Osteocyte (in vitro differentiated cells): Measurements from ENCODE around the gene RAD52. TPM values are rescaled to one million over a fixed set of nuclear protein-coding genes. Genes with fewer than 3 reads are reported as not detected.

Experiments used
- DNase-seq: peaks from one replicate; pipeline ENCODE4 v3.0.0; 2021; ENCODE audit warnings: mixed read lengths; ENCODE audit not compliant: unreplicated experiment; ENCODE audit errors: extremely low spot score
- H3K27ac Mint-ChIP-seq: one replicate; pipeline ENCODE4 v1.8.0; 2021; ENCODE audit warnings: mild to moderate bottlenecking, mixed read lengths; ENCODE audit not compliant: unreplicated experiment
- H3K27me3 Mint-ChIP-seq: one replicate; pipeline ENCODE4 v1.8.0; 2021; ENCODE audit warnings: mixed read lengths; ENCODE audit not compliant: unreplicated experiment
- H3K36me3 Mint-ChIP-seq: one replicate; pipeline ENCODE4 v1.8.0; 2021; ENCODE audit warnings: mixed read lengths; ENCODE audit not compliant: unreplicated experiment
- H3K4me1 Mint-ChIP-seq: one replicate; pipeline ENCODE4 v1.8.0; 2021; ENCODE audit warnings: mixed read lengths; ENCODE audit not compliant: unreplicated experiment
- H3K4me3 Mint-ChIP-seq: one replicate; pipeline ENCODE4 v1.8.0; 2021; ENCODE audit warnings: mild to moderate bottlenecking, moderate library complexity, mixed read lengths; ENCODE audit not compliant: unreplicated experiment
- H3K9me3 Mint-ChIP-seq: one replicate; pipeline ENCODE4 v1.8.0; 2021; ENCODE audit warnings: mixed read lengths; ENCODE audit not compliant: unreplicated experiment
- total RNA-seq: library from RNA; stranded (reverse); gene quantifications from 2 replicates; pipeline ENCODE4 v1.2.1, GENCODE V29; 2021
- TF ChIP-seq, protein P1 (sequence below): fragments of 200-600 bp; sonication (generic); IDR thresholded peaks from 2 replicates; pipeline ENCODE4 v1.5.0; 2021; ENCODE audit warnings: antibody characterized with exemption, mild to moderate bottlenecking, moderate library complexity

Gene RAD52
- total RNA-seq, 1 donor from 2014 or later = 17.8 TPM

DNA sequence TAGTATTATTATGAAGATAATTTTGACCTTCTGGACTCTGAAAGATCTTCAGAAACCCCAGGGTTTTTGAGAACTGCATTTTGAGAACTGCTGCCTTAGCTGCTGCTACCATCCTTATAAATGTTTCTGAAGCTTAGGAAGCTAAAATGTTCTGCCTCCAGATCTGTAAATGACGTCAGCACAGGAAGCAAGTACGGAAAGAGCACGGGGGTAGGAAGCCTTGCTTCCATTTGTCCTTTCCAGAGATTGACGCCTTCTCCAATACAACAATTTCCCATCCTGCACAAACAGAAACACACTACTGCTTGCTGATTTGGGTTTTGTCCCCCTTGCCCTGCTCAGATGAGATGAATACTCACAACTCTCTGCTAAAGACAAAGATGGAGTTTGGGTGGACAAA is 17.9 kb downstream of the RAD52 start:
- H3K4me1 Mint-ChIP-seq = no peaks in the 10 kb centered on the region
- no peak overlapping the region for H3K27ac Mint-ChIP-seq
- peaks cover 29% of the 10 kb centered on the region for H3K36me3 Mint-ChIP-seq
- H3K27me3 Mint-ChIP-seq = no peaks in the 10 kb centered on the region
- DNase-seq = no peak
- H3K4me3 Mint-ChIP-seq = no peak overlapping the region
- TF ChIP-seq, protein P1, sequence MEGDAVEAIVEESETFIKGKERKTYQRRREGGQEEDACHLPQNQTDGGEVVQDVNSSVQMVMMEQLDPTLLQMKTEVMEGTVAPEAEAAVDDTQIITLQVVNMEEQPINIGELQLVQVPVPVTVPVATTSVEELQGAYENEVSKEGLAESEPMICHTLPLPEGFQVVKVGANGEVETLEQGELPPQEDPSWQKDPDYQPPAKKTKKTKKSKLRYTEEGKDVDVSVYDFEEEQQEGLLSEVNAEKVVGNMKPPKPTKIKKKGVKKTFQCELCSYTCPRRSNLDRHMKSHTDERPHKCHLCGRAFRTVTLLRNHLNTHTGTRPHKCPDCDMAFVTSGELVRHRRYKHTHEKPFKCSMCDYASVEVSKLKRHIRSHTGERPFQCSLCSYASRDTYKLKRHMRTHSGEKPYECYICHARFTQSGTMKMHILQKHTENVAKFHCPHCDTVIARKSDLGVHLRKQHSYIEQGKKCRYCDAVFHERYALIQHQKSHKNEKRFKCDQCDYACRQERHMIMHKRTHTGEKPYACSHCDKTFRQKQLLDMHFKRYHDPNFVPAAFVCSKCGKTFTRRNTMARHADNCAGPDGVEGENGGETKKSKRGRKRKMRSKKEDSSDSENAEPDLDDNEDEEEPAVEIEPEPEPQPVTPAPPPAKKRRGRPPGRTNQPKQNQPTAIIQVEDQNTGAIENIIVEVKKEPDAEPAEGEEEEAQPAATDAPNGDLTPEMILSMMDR = no peak
- H3K9me3 Mint-ChIP-seq = no peaks in the 10 kb centered on the region

DNA sequence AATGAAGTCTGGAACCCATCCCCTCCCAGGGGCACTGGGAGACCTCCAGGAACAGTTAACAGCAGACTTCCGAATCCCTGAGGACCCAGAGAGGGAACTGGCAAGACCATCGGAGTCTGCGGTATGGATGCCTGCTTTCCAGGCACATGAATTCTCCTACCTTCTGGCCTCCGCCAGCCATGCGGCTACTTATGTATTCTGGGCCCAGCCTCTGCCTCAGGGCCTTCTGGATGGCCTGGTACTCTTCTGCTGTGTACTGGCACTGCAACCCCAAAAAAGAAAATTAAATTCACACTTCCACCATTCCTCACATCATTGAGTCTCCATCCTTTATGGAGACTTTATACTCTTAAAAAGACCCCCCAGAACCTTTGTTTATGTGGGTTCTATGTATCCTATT is 18.4 kb downstream of the RAD52 start:
- H3K36me3 Mint-ChIP-seq = peaks cover 31% of the 10 kb centered on the region
- H3K27me3 Mint-ChIP-seq = no peaks in the 10 kb centered on the region
- no peak for DNase-seq
- no peaks in the 10 kb centered on the region for H3K4me1 Mint-ChIP-seq
- TF ChIP-seq, protein P1 = no peak
- H3K4me3 Mint-ChIP-seq = no peak overlapping the region
- no peak overlapping the region for H3K27ac Mint-ChIP-seq
- no peaks in the 10 kb centered on the region for H3K9me3 Mint-ChIP-seq

DNA sequence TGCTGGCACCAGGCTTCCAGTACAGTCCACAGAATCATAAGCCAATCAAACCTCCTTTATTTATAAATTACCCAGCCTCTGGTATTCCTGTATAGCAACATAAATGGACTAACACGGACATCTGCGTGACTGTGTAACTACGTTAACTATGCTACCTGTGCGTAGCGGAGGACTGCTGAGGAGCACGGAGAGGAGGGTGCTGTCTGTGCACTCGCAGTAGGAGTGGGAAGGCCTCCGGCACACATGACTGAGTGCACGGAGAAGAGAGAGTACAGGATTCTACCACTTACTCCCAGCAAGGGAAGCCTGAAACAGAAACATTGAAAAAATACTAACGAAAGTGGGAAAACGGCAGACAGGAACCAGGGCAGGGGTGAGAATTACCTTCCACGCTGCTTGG is 22.9 kb downstream of the RAD52 start:
- TF ChIP-seq, protein P1 = no peak
- H3K4me3 Mint-ChIP-seq = no peak overlapping the region
- H3K9me3 Mint-ChIP-seq = no peaks in the 10 kb centered on the region
- no peaks in the 10 kb centered on the region for H3K4me1 Mint-ChIP-seq
- H3K27ac Mint-ChIP-seq = no peak overlapping the region
- peaks cover 45% of the 10 kb centered on the region for H3K36me3 Mint-ChIP-seq
- H3K27me3 Mint-ChIP-seq = no peaks in the 10 kb centered on the region
- no peak for DNase-seq

DNA sequence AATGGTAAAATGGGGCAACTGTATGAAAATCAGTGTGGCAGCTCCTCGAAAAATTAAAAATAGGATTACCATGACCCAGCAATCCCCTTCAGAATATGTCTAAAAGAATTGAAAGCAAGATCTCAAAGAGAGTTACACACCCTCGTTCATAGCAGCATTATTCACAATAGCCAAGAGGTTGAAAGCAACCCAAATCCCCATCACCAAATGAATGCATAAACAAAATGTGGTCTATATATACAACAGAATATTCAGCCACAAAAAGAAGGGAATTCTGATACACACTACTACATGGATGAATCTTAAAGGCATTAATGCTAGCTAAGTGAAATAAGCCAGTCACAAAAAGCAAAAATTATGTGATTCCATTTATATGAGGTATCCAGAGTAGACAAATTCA is 27.2 kb downstream of the RAD52 start:
- H3K9me3 Mint-ChIP-seq = no peaks in the 10 kb centered on the region
- H3K4me3 Mint-ChIP-seq = no peak overlapping the region
- H3K36me3 Mint-ChIP-seq = peaks cover 42% of the 10 kb centered on the region
- H3K27me3 Mint-ChIP-seq = no peaks in the 10 kb centered on the region
- no peak for DNase-seq
- peak overlapping the region; percentile 27 for H3K27ac Mint-ChIP-seq
- TF ChIP-seq, protein P1 = no peak
- no peaks in the 10 kb centered on the region for H3K4me1 Mint-ChIP-seq

DNA sequence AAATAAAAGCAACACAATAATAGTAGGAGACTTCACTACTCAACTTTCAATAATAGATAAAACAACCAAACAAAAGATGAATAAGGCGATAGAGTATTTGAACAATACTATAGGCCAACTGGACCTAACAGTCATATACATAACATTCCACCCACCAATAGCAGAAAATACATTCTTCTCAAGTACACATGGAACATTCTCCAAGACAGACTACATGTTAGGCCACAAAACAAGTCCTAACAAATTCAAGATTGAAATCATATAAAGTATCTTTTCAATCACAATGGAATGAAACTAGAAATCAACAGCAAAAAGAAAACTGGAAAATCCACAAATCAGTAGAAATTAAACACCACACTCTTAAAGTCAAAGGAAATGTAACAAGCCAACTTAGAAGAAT is 28.8 kb downstream of the RAD52 start:
- TF ChIP-seq, protein P1 = no peak
- peak overlapping the region; percentile 12 for H3K27ac Mint-ChIP-seq
- no peaks in the 10 kb centered on the region for H3K9me3 Mint-ChIP-seq
- no peak overlapping the region for H3K4me3 Mint-ChIP-seq
- H3K36me3 Mint-ChIP-seq = peaks cover 47% of the 10 kb centered on the region
- no peaks in the 10 kb centered on the region for H3K27me3 Mint-ChIP-seq
- H3K4me1 Mint-ChIP-seq = no peaks in the 10 kb centered on the region
- no peak for DNase-seq
